Smooth muscle cell (in vitro differentiated cells): ENCODE data around the gene KRTAP1-1. TPM values are rescaled to one million over a fixed set of nuclear protein-coding genes. Genes with fewer than 3 reads are reported as not detected.

Source experiments
- DNase-seq: peaks from one replicate; lab custom pipeline; 2025; ENCODE audit not compliant: unreplicated experiment; lab: John Stamatoyannopoulos, UW
- H2AFZ ChIP-seq: fragments of 200-600 bp; sonication (generic); 2 replicates; pipeline ENCODE4 v1.6.0; 2016; ENCODE audit warnings: antibody characterized with exemption, low read depth, mild to moderate bottlenecking
- H3F3A ChIP-seq: fragments of 200-600 bp; sonication (generic); 2 replicates; pipeline ENCODE4 v1.6.0; 2017; ENCODE audit warnings: antibody characterized with exemption, low read depth
- H3K27ac ChIP-seq: fragments of 200-600 bp; sonication (generic); 2 replicates; pipeline ENCODE4 v1.5.1; 2016; ENCODE audit warnings: low read depth, mild to moderate bottlenecking
- H3K27me3 ChIP-seq: fragments of 200-600 bp; sonication (generic); 2 replicates; pipeline ENCODE4 v1.6.1; 2016; ENCODE audit warnings: low read depth, mild to moderate bottlenecking
- H3K36me3 ChIP-seq: fragments of 200-600 bp; sonication (generic); 2 replicates; pipeline ENCODE4 v1.5.1; 2016; ENCODE audit warnings: low read depth
- H3K4me1 ChIP-seq: fragments of 200-600 bp; sonication (generic); 2 replicates; pipeline ENCODE4 v1.5.1; 2016; ENCODE audit warnings: low read depth
- H3K4me2 ChIP-seq: fragments of 200-600 bp; sonication (generic); 2 replicates; pipeline ENCODE4 v1.6.0; 2016; ENCODE audit warnings: mild to moderate bottlenecking
- H3K4me3 ChIP-seq: fragments of 200-600 bp; sonication (generic); 2 replicates; pipeline ENCODE4 v1.5.1; 2016; ENCODE audit warnings: mild to moderate bottlenecking
- H3K79me2 ChIP-seq: fragments of 200-600 bp; sonication (generic); 2 replicates; pipeline ENCODE4 v1.6.0; 2016; ENCODE audit warnings: low read depth, mild to moderate bottlenecking
- H3K9ac ChIP-seq: fragments of 200-600 bp; sonication (generic); 2 replicates; pipeline ENCODE4 v1.6.0; 2016; ENCODE audit warnings: low read depth
- H3K9me3 ChIP-seq: fragments of 200-600 bp; sonication (generic); replicated peaks from 2 replicates; pipeline ENCODE4 v1.5.1; 2016; ENCODE audit warnings: low read depth
- H4K20me1 ChIP-seq: fragments of 200-600 bp; sonication (generic); 2 replicates; pipeline ENCODE4 v1.6.0; 2016; ENCODE audit warnings: low read depth
- CTCF ChIP-seq: fragments of 200-600 bp; sonication (generic); IDR thresholded peaks from 2 replicates; pipeline ENCODE4 v1.5.1; 2017; ENCODE audit warnings: borderline replicate concordance, mild to moderate bottlenecking, antibody characterized with exemption; ENCODE audit not compliant: insufficient read depth, poor library complexity, severe bottlenecking
- WGBS: methylation state at CpG from one replicate; pipeline ENCODE4 v1.1.7; 2016; ENCODE audit warnings: low lambda C conversion rate; 5-methylcytosine and 5-hydroxymethylcytosine counted together
- polyA plus RNA-seq: library from polyadenylated mRNA; unstranded; fragments of >200 nt; fragmentation: Nextera tagmentation; extraction: Ambion mirVana; gene quantifications from 2 replicates; pipeline ENCODE4 v1.2.1, GENCODE V29; 2016
- total RNA-seq: library from RNA; depleted of rRNA; stranded (reverse); fragments of >200 nt; gene quantifications from 2 replicates; pipeline ENCODE4 v1.2.3, GENCODE V29; 2014

KRTAP1-1 gene
- total and polyA plus RNA-seq, 2 experiments from 2014 or later = not detected

DNA sequence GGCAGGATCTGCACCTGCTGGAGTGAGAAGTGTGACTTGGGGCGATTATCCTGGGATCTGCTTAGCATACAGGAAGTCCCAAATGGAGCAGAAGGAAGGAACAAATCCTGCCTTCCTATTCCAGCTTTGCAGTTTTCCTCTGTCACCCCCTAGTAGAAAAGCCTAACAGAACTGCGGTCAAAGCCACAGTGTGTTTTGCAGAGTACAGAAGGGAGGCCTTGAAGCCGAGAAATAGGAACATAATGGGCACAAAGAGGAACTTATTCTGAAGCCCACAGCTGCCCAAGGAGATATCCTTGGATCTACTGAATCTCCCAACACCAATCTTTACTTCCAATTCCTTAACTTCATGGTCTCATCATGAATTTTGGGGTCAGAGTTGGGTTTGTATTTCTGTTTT is 22.7 kb downstream of the KRTAP1-1 start:
- Histone ChIP-seq H3K27ac (no peak overlapping the region), H3K27me3 (no peaks in the 10 kb centered on the region), H3K9me3 (no peaks in the 10 kb centered on the region), H3K9ac (no peak overlapping the region), H3K4me1 (no peaks in the 10 kb centered on the region), H3K4me3 (no peak overlapping the region), H4K20me1 (no peaks in the 10 kb centered on the region), H3F3A (no peaks in the 10 kb centered on the region), H2AFZ (no peak overlapping the region), H3K36me3 (no peaks in the 10 kb centered on the region), H3K79me2 (no peaks in the 10 kb centered on the region), H3K4me2 (no peak overlapping the region)
- WGBS = 90% methylated on average over 3 of the region's 3 CpGs
- no peak for TF ChIP-seq CTCF
- no peak for DNase-seq

- Histone ChIP-seq H3K27ac (no peak overlapping the region), H3K4me1 (no peaks in the 10 kb centered on the region), H3K27me3 (no peaks in the 10 kb centered on the region), H3K4me3 (no peak overlapping the region), H3K4me2 (no peak overlapping the region), H3K36me3 (no peaks in the 10 kb centered on the region), H3K79me2 (no peaks in the 10 kb centered on the region), H3K9ac (no peak overlapping the region), H3F3A (no peaks in the 10 kb centered on the region), H2AFZ (no peak overlapping the region), H4K20me1 (no peaks in the 10 kb centered on the region), H3K9me3 (no peaks in the 10 kb centered on the region)
- WGBS = 93% methylated on average over 13 of the region's 13 CpGs
- TF ChIP-seq CTCF = no peak
- DNase-seq = no peak
Measured at GRCh38 chr17:41016578-41017215, 24.6 kb downstream of the KRTAP1-1 start.

DNA sequence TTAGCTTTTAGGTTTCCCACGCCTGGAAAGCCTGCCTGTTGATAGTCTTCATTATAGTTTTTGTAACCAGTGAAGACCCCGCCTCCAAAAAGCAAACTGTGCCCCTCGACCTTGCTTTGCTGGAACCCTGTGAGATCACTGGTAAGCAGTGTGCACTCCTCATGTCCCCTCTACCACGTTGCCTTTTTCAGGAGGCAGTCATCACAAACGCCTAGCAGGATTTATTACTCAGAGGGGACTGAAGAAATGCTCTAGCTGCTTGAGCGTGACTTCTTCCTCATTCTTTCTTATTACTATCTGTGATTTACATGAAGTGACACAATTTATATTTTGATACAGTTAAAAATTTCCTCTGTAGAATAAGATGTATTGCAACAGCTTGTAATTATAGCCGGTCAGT is 25.8 kb downstream of the KRTAP1-1 start:
- H3K9ac ChIP-seq = no peak overlapping the region
- H3F3A ChIP-seq = no peaks in the 10 kb centered on the region
- no peaks in the 10 kb centered on the region for H3K36me3 ChIP-seq
- no peak overlapping the region for H2AFZ ChIP-seq
- H3K27me3 ChIP-seq = no peaks in the 10 kb centered on the region
- no peaks in the 10 kb centered on the region for H3K79me2 ChIP-seq
- no peak overlapping the region for H3K4me2 ChIP-seq
- no peaks in the 10 kb centered on the region for H4K20me1 ChIP-seq
- no peak overlapping the region for H3K4me3 ChIP-seq
- DNase-seq = no peak
- no peaks in the 10 kb centered on the region for H3K9me3 ChIP-seq
- no peaks in the 10 kb centered on the region for H3K4me1 ChIP-seq
- TF ChIP-seq CTCF = no peak
- no peak overlapping the region for H3K27ac ChIP-seq
- 79% methylated on average over 7 of the region's 7 CpGs for WGBS

GRCh38 chr17:41013606-41014005 is 27.6 kb downstream of the KRTAP1-1 start:
- Histone ChIP-seq H3K9ac (no peak overlapping the region), H3K4me2 (no peak overlapping the region), H3K4me3 (no peak overlapping the region), H3K9me3 (no peaks in the 10 kb centered on the region), H3K4me1 (peaks cover 5% of the 10 kb centered on the region), H3K79me2 (no peaks in the 10 kb centered on the region), H3K27me3 (no peaks in the 10 kb centered on the region), H3F3A (no peaks in the 10 kb centered on the region), H3K27ac (no peak overlapping the region), H4K20me1 (no peaks in the 10 kb centered on the region), H2AFZ (no peak overlapping the region), H3K36me3 (no peaks in the 10 kb centered on the region)
- DNase-seq = no peak
- TF ChIP-seq CTCF = no peak
- 52% methylated on average over 1 of the region's 1 CpG for WGBS
